SK-N-SH (cell line): ENCODE results near the gene GOLGA6C. TPM values are rescaled to one million over a fixed set of nuclear protein-coding genes. Genes with fewer than 3 reads are reported as not detected.

Experiments used
- CTCF ChIA-PET: fragments of 300-600, 350-600 bp; formaldehyde crosslinking; extraction: SDS; loops from one replicate; lab custom pipeline; 2021; lab: Yijun Ruan, JAX
- POLR2A ChIA-PET: fragments of 350-600 bp; sonication (Branson Sonifier 250); formaldehyde crosslinking; extraction: SDS; loops from one replicate; lab custom pipeline; 2020; ENCODE audit warnings: antibody characterized with exemption, inconsistent platforms; lab: Yijun Ruan, JAX
- DNase-seq: peaks from one replicate; pipeline ENCODE4 v3.0.0; 2012
- H2AFZ ChIP-seq: fragments of 200-600 bp; sonication (generic); 2 replicates; pipeline ENCODE4 v1.8.1; 2016; ENCODE audit warnings: antibody characterized with exemption, mild to moderate bottlenecking, low read depth
- H3F3A ChIP-seq: fragments of 200-600 bp; sonication (generic); replicated peaks from 2 replicates; pipeline ENCODE3; 2016; ENCODE audit warnings: antibody characterized with exemption, mild to moderate bottlenecking; ENCODE audit not compliant: insufficient read depth
- H3K27ac ChIP-seq, 2 experiments: fragments of 200-500 bp in 1 of 2; fragments of 200-600 bp in 1 of 2; sonication (Bioruptor generic) in 1 of 2; sonication (generic), shearing (Covaris generic) in 1 of 2; 2 replicates each; pipeline versions ENCODE4 v1.5.1 to v1.6.1; 2014 to 2016; ENCODE audit warnings: low read depth in 2 of 2, inconsistent platforms in 1 of 2, low read length in 1 of 2, mild to moderate bottlenecking in 1 of 2, mixed read lengths in 1 of 2
- H3K27me3 ChIP-seq: fragments of 200-600 bp; sonication (generic), shearing (Covaris generic); 2 replicates; pipeline ENCODE4 v1.6.1; 2016; ENCODE audit warnings: mixed run types; ENCODE audit not compliant: insufficient read depth
- H3K36me3 ChIP-seq, 2 experiments: fragments of 200-500 bp in 1 of 2; fragments of 200-600 bp in 1 of 2; sonication (Bioruptor generic) in 1 of 2; sonication (generic) in 1 of 2; replicated peaks in 1 of 2; 2 replicates each; pipeline versions ENCODE3 to v1.5.1; 2014 to 2016; ENCODE audit warnings: low read length in 1 of 2, mild to moderate bottlenecking in 1 of 2; ENCODE audit not compliant: insufficient read depth in 2 of 2, control insufficient read depth in 1 of 2
- H3K4me1 ChIP-seq, 2 experiments: fragments of 200-500 bp in 1 of 2; fragments of 200-600 bp in 1 of 2; sonication (Bioruptor generic) in 1 of 2; sonication (generic), shearing (Covaris generic) in 1 of 2; 2 replicates each; pipeline versions ENCODE4 v1.5.1 to v1.6.1; 2014 to 2016; ENCODE audit warnings: low read depth in 1 of 2, low read length in 1 of 2, mixed run types in 1 of 2; ENCODE audit not compliant: insufficient read depth in 2 of 2, control insufficient read depth in 1 of 2
- H3K4me2 ChIP-seq: fragments of 200-600 bp; sonication (generic), shearing (Covaris generic); 2 replicates; pipeline ENCODE4 v1.6.1; 2017; ENCODE audit warnings: mixed run types
- H3K4me3 ChIP-seq, 2 experiments: fragments of 200-500 bp in 1 of 2; fragments of 200-600 bp in 1 of 2; sonication (Bioruptor generic) in 1 of 2; sonication (generic), shearing (Covaris generic) in 1 of 2; 2 replicates each; pipeline versions ENCODE4 v1.5.1 to v1.8.1; 2014 to 2016; ENCODE audit warnings: low read depth in 2 of 2, inconsistent platforms in 1 of 2, low read length in 1 of 2, mild to moderate bottlenecking in 1 of 2, mixed read lengths in 1 of 2, moderate library complexity in 1 of 2
- H3K79me2 ChIP-seq: fragments of 200-600 bp; sonication (generic); 2 replicates; pipeline ENCODE4 v1.8.1; 2017; ENCODE audit warnings: mild to moderate bottlenecking; ENCODE audit not compliant: insufficient read depth
- H3K9ac ChIP-seq: fragments of 200-600 bp; sonication (generic); 2 replicates; pipeline ENCODE4 v1.6.1; 2017; ENCODE audit warnings: mixed run types
- H3K9me2 ChIP-seq: fragments of 200-600 bp; sonication (generic); 2 replicates; pipeline ENCODE4 v1.6.1; 2017; ENCODE audit warnings: mixed run types
- H3K9me3 ChIP-seq: fragments of 200-600 bp; sonication (generic); 2 replicates; pipeline ENCODE4 v1.6.1; 2017; ENCODE audit warnings: mixed run types, mild to moderate bottlenecking, moderate library complexity
- H4K20me1 ChIP-seq: fragments of 200-600 bp; sonication (generic); 2 replicates; pipeline ENCODE4 v1.6.1; 2017; ENCODE audit warnings: mild to moderate bottlenecking, mixed run types; ENCODE audit not compliant: insufficient read depth
- CHD2 ChIP-seq: fragments of 150-350 bp; IDR thresholded peaks from 2 replicates; pipeline ENCODE4 v1.6.1; 2018; ENCODE audit warnings: low read length; ENCODE audit not compliant: partially characterized antibody
- ELF1 ChIP-seq: IDR thresholded peaks from 2 replicates; pipeline ENCODE4 v1.4.0; 2012
- EP300 ChIP-seq, 2 experiments: IDR thresholded peaks; 2 replicates each; pipeline versions ENCODE4 v1.4.0 to v1.6.1; 2012; ENCODE audit warnings: borderline replicate concordance in 1 of 2, low read depth in 1 of 2, low read length in 1 of 2
- EZH2phosphoT487 ChIP-seq: fragments of 200-600 bp; sonication (generic); IDR thresholded peaks from 2 replicates; pipeline ENCODE4 v1.6.1; 2017; ENCODE audit warnings: low read depth, mixed run types, mild to moderate bottlenecking, antibody characterized with exemption, moderate library complexity, borderline replicate concordance
- FOSL2 ChIP-seq: IDR thresholded peaks from 2 replicates; pipeline ENCODE4 v1.4.0; 2012; ENCODE audit warnings: low read depth, mild to moderate bottlenecking, moderate library complexity, borderline replicate concordance
- FOXJ3 ChIP-seq: sonication (generic); formaldehyde crosslinking; IDR thresholded peaks from 2 replicates; pipeline ENCODE4 v1.5.1; 2020; ENCODE audit warnings: mild to moderate bottlenecking, missing genetic modification reagents
- FOXM1 ChIP-seq: IDR thresholded peaks from 2 replicates; pipeline ENCODE4 v1.4.0; 2012; ENCODE audit warnings: low read depth, mild to moderate bottlenecking
- JUND ChIP-seq: IDR thresholded peaks from 2 replicates; pipeline ENCODE4 v1.4.0; 2012
- MEF2A ChIP-seq: IDR thresholded peaks from 2 replicates; pipeline ENCODE4 v1.4.0; 2012; ENCODE audit warnings: low read depth, borderline replicate concordance
- MXI1 ChIP-seq: IDR thresholded peaks from 2 replicates; pipeline ENCODE4 v1.6.1; 2012; ENCODE audit warnings: mild to moderate bottlenecking, low read depth, low read length, improper control_type of control experiment
- NFIC ChIP-seq: IDR thresholded peaks from 2 replicates; pipeline ENCODE4 v1.4.0; 2012; ENCODE audit warnings: borderline replicate concordance
- NRF1 ChIP-seq: IDR thresholded peaks from 2 replicates; pipeline ENCODE4 v1.6.1; 2012; ENCODE audit warnings: low read depth, mild to moderate bottlenecking, low read length
- POLR2AphosphoS5 ChIP-seq: IDR thresholded peaks from 2 replicates; pipeline ENCODE4 v1.6.1; 2012; ENCODE audit warnings: low read depth, low read length
- RAD21 ChIP-seq: IDR thresholded peaks from 2 replicates; pipeline ENCODE4 v1.6.1; 2012; ENCODE audit warnings: mild to moderate bottlenecking, low read length
- RCOR1 ChIP-seq: fragments of 150-350 bp; IDR thresholded peaks from 2 replicates; pipeline ENCODE4 v1.6.1; 2017; ENCODE audit warnings: antibody characterized with exemption, low read length
- RXRA ChIP-seq: IDR thresholded peaks from 2 replicates; pipeline ENCODE4 v1.4.0; 2012; ENCODE audit warnings: low read depth, mild to moderate bottlenecking, borderline replicate concordance
- SMC3 ChIP-seq: IDR thresholded peaks from 2 replicates; pipeline ENCODE4 v1.6.1; 2012; ENCODE audit warnings: low read depth, low read length, improper control_type of control experiment
- TAF1 ChIP-seq: IDR thresholded peaks from 2 replicates; pipeline ENCODE4 v1.6.1; 2012; ENCODE audit warnings: low read depth, mild to moderate bottlenecking, low read length, moderate library complexity, borderline replicate concordance
- TEAD4 ChIP-seq: IDR thresholded peaks from 2 replicates; pipeline ENCODE4 v1.4.0; 2012; ENCODE audit warnings: mild to moderate bottlenecking, borderline replicate concordance; ENCODE audit not compliant: insufficient read depth
- YY1 ChIP-seq: IDR thresholded peaks from 2 replicates; pipeline ENCODE4 v1.4.0; 2012; ENCODE audit warnings: low read depth, mild to moderate bottlenecking
- WGBS: methylation state at CpG from one replicate; pipeline ENCODE4 v1.1.6; 2017; ENCODE audit warnings: low lambda C conversion rate; 5-methylcytosine and 5-hydroxymethylcytosine counted together
- polyA plus RNA-seq, 3 experiments: library from polyadenylated mRNA; depleted of rRNA; stranded (reverse); fragments of >200 nt; gene quantifications; 2 replicates each; pipeline ENCODE4 v1.2.3, GENCODE V29; 2012
- TF ChIP-seq, protein P1 (sequence below): fragments of 200-600 bp; sonication (generic); IDR thresholded peaks from 2 replicates; pipeline ENCODE4 v1.6.1; 2017; ENCODE audit warnings: antibody characterized with exemption, mild to moderate bottlenecking, moderate library complexity
- TF ChIP-seq, protein P2 (sequence below): IDR thresholded peaks from 2 replicates; pipeline ENCODE4 v1.4.0; 2012; ENCODE audit warnings: low read depth
- TF ChIP-seq, protein P3 (sequence below): fragments of 150-350 bp; IDR thresholded peaks from 2 replicates; pipeline ENCODE4 v1.6.1; 2016; ENCODE audit warnings: mild to moderate bottlenecking, low read depth, low read length

The GOLGA6C gene
- polyA plus RNA-seq, 1 of the 3 experiments (the other 2 are of a cell fraction), result not detected

DNA sequence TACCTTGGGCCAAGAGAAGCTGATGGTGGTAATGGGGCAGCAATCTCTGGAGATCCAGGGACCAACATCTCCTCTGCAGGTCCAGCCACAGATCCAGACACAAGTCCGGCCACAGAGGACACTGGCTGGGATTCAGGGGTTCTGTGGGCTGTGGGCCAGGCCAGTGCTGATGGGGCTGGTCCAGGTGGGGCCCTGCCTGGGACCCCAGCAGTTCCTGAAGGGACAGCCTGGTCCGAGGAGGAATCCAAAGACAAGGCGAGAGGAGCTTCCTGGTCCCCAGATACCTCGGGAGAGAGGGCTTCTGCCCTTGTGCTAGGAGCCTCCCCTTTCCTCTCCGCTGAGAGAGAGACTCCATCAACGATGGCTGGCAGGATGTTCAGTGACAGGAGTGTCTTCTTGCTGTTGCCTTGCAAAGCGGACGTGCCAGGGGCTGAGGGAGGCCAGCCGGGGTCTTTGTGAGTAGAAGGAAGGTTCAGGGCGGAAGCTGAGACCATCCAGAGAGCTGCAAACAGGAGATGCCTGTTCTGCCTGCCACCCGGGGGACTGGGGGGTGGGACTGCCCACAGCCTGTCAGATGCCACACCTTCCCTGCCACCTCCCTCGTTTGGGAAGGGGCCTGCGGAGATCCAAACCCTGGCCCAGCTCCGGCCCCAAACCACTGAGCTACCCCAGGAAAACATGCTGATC, 24.5 kb upstream of the GOLGA6C start:
- peaks cover 0 to 3% of the 10 kb centered on the region in 2 experiments; a peak in 1 of 4 replicates for H3K4me1 ChIP-seq
- H3K36me3 ChIP-seq, result no peaks in the 10 kb centered on the region
- H3K9me3 ChIP-seq, result no peaks in the 10 kb centered on the region
- TF ChIP-seq YY1 (no peak), RXRA (no peak), MEF2A (no peak), EZH2phosphoT487 (no peak), ELF1 (no peak), POLR2AphosphoS5 (no peak), TAF1 (no peak), FOSL2 (no peak), TEAD4 (no peak), NFIC (no peak), JUND (no peak)
- TF ChIP-seq, protein P1, sequence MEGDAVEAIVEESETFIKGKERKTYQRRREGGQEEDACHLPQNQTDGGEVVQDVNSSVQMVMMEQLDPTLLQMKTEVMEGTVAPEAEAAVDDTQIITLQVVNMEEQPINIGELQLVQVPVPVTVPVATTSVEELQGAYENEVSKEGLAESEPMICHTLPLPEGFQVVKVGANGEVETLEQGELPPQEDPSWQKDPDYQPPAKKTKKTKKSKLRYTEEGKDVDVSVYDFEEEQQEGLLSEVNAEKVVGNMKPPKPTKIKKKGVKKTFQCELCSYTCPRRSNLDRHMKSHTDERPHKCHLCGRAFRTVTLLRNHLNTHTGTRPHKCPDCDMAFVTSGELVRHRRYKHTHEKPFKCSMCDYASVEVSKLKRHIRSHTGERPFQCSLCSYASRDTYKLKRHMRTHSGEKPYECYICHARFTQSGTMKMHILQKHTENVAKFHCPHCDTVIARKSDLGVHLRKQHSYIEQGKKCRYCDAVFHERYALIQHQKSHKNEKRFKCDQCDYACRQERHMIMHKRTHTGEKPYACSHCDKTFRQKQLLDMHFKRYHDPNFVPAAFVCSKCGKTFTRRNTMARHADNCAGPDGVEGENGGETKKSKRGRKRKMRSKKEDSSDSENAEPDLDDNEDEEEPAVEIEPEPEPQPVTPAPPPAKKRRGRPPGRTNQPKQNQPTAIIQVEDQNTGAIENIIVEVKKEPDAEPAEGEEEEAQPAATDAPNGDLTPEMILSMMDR, result no peak
- TF ChIP-seq, protein P2, sequence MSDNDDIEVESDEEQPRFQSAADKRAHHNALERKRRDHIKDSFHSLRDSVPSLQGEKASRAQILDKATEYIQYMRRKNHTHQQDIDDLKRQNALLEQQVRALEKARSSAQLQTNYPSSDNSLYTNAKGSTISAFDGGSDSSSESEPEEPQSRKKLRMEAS, result no peak
- TF ChIP-seq, protein P3, sequence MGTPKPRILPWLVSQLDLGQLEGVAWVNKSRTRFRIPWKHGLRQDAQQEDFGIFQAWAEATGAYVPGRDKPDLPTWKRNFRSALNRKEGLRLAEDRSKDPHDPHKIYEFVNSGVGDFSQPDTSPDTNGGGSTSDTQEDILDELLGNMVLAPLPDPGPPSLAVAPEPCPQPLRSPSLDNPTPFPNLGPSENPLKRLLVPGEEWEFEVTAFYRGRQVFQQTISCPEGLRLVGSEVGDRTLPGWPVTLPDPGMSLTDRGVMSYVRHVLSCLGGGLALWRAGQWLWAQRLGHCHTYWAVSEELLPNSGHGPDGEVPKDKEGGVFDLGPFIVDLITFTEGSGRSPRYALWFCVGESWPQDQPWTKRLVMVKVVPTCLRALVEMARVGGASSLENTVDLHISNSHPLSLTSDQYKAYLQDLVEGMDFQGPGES, result no peak
- TF ChIP-seq, all 33 proteins: peak for 0
- POLR2A ChIA-PET, result no interaction called here
- no peaks in the 10 kb centered on the region for H3K9me2 ChIP-seq
- no peak overlapping the region for H2AFZ ChIP-seq
- DNase-seq, result no peak
- no peaks in the 10 kb centered on the region for H3K79me2 ChIP-seq
- no peak overlapping the region for H3K27ac ChIP-seq
- H3K4me2 ChIP-seq, result no peak overlapping the region
- no peak overlapping the region for H3K4me3 ChIP-seq
- H4K20me1 ChIP-seq, result no peaks in the 10 kb centered on the region
- WGBS, result 55% methylated on average over 5 of the region's 14 CpGs
- H3K9ac ChIP-seq, result no peak overlapping the region
- CTCF ChIA-PET, result interaction anchor here (1.5 kb wide), 1 partner anchor 204 kb away, joined by 4 read pairs; no protein-coding TSS in a partner anchor
- H3F3A ChIP-seq, result no peaks in the 10 kb centered on the region
- H3K27me3 ChIP-seq, result peaks cover 13% of the 10 kb centered on the region

DNA sequence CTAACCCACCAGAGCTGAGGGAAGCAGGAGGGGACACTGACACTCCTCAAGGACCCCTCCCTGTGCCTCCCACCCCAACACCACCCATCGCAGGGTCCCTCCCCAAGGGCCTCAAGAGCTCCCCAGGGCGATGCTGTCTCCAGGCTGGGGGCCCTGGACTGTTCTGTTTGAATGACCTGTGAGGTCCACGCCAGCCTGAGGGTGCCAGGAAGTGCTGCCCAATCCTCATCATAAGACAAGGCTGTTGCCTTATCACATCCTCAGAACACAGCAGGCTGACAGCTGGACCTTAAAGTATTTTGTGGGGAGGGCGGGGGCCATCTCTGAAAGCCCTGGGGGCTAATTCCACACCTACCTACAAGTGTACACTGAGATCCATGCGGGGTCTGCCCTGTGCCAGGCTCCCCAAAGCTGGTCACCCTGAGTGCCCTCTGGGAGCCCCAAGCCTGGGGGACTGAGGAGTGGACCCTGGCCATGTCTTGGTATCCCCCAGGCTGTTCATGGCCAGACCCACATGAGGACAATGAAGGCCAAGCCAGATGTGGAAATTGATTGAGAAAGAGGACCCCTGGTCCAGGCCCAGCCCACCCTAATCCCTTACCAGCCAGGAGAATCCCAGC, 23.8 kb upstream of the GOLGA6C start:
- Histone ChIP-seq H3K27me3 (peaks cover 13% of the 10 kb centered on the region), H3K4me2 (no peak overlapping the region), H3K9me2 (no peaks in the 10 kb centered on the region), H4K20me1 (no peaks in the 10 kb centered on the region), H3K27ac (no peak overlapping the region), H3K9ac (no peak overlapping the region), H3K36me3 (no peaks in the 10 kb centered on the region), H3K4me3 (no peak overlapping the region), H3K9me3 (no peaks in the 10 kb centered on the region), H3K4me1 (peaks cover 0 to 3% of the 10 kb centered on the region in 2 experiments; a peak in 1 of 4 replicates), H3K79me2 (no peaks in the 10 kb centered on the region), H2AFZ (no peak overlapping the region), H3F3A (no peaks in the 10 kb centered on the region)
- 20% methylated on average over 1 of the region's 5 CpGs for WGBS
- CTCF ChIA-PET, result interaction anchor here (1.5 kb wide), 1 partner anchor 205 kb away, joined by 4 read pairs; no protein-coding TSS in a partner anchor
- no peak for DNase-seq
- POLR2A ChIA-PET, result no interaction called here
- TF ChIP-seq NRF1 (no peak), NFIC (no peak), JUND (no peak), RXRA (no peak), CHD2 (no peak), FOXM1 (no peak), YY1 (no peak), FOSL2 (no peak), ELF1 (no peak), RAD21 (no peak), FOXJ3 (CRISPR knock-in tag) (no peak), EP300 (IDR thresholded peaks at IDR 0.05; ENCODE audit: borderline replicate concordance in 1 of 2, low read depth in 1 of 2, low read length in 1 of 2) (no peak), RCOR1 (no peak), SMC3 (no peak), TAF1 (no peak), TEAD4 (no peak), MXI1 (no peak)
- TF ChIP-seq, protein P3, result no peak
